ENCODE results near the gene TMEM273.

Gene TMEM273

DNA sequence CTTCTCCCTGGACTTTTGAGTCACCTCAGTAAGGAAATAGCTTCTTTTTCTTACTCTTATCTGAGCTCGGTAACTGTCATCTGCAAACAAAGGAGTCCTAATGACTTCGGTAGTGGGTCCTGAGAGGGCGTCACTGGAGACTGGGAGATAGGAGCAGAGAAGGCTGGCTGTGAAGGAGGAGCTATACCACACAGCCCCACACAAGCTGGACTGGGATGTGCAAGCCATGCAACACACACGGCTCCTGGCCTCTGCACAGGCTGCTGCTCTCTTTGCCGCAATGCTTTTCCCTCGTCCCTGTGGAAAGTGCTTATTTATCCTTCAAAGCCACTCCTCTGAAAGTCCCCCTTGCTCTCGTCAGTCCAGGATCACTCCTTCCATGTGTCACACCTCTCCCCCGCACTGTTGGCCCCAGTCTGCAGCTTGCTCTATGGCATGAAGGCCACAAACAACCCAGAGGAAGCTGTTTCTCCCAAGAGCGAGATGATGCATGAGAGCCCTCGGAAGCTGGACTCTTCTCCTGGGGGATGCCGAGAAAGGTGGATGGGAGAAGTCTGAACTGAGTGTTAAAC, 14.9 kb downstream of the TMEM273 start:
- H3K4me3 ChIP-seq (ENCODE audit: low read depth, low read length): no peak overlapping the region
- TF ChIP-seq, protein P1, sequence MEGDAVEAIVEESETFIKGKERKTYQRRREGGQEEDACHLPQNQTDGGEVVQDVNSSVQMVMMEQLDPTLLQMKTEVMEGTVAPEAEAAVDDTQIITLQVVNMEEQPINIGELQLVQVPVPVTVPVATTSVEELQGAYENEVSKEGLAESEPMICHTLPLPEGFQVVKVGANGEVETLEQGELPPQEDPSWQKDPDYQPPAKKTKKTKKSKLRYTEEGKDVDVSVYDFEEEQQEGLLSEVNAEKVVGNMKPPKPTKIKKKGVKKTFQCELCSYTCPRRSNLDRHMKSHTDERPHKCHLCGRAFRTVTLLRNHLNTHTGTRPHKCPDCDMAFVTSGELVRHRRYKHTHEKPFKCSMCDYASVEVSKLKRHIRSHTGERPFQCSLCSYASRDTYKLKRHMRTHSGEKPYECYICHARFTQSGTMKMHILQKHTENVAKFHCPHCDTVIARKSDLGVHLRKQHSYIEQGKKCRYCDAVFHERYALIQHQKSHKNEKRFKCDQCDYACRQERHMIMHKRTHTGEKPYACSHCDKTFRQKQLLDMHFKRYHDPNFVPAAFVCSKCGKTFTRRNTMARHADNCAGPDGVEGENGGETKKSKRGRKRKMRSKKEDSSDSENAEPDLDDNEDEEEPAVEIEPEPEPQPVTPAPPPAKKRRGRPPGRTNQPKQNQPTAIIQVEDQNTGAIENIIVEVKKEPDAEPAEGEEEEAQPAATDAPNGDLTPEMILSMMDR (conservative IDR thresholded peaks at IDR 0.05; ENCODE audit: low read depth, low read length): no peak
- no peak for DNase-seq (ENCODE audit: low read depth)

DNA sequence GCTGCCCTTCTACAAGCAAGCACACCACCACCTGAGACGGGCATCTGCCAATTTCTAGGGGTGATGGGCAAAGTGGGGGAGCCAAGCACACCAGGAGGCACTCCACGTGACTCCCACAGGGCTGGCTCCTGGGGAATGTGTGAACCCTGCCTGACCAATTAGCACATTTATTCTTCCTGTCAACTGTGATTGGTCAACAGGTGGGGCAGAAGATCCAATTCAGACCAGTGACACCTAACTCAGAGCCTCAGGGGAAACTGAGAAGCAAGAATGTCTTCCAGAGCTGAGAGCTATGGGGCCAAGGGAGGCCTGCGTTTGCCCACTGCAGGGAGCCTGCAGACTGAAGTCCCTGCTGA, 15.4 kb downstream of the TMEM273 start:
- no peak for DNase-seq (ENCODE audit: low read depth)
- TF ChIP-seq, protein P1 (conservative IDR thresholded peaks at IDR 0.05; ENCODE audit: low read depth, low read length): no peak
- H3K4me3 ChIP-seq (ENCODE audit: low read depth, low read length): no peak overlapping the region

DNA sequence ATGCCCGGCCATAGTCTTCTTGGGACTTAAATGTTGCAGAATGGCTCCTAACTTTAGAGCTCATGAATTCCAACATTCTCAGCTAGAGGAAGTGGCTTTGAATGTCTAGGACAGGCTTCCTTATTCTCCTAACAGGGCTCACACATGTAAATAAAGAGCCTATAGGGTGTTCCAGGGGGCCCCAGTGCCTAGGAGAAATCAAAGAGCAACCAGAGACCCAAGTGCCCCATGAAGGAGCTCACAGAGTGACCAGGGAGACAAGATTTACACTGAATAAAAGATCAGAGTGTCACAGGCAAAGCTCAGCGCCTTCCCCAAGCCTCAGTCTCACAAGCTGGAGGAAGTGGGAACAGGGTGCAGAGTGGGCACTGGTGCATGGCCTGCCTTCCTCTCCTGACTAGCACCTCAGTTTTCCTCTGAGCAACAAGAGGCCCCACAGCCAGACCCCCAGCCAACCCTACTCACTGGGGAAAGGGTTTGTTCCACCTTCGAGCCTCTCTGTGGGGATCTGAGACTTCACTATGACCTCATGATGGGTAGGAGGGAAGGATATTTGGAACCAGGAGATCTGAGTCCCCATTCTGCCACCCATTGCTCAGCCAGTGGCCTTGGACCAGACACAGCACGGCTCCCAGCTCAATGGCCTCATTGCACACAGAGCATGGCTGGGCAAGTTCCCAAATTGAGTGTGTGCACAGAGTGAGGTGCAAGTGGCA, 16.0 kb downstream of the TMEM273 start:
- no peak for DNase-seq (ENCODE audit: low read depth)
- no peak overlapping the region for H3K4me3 ChIP-seq (ENCODE audit: low read depth, low read length)

DNA sequence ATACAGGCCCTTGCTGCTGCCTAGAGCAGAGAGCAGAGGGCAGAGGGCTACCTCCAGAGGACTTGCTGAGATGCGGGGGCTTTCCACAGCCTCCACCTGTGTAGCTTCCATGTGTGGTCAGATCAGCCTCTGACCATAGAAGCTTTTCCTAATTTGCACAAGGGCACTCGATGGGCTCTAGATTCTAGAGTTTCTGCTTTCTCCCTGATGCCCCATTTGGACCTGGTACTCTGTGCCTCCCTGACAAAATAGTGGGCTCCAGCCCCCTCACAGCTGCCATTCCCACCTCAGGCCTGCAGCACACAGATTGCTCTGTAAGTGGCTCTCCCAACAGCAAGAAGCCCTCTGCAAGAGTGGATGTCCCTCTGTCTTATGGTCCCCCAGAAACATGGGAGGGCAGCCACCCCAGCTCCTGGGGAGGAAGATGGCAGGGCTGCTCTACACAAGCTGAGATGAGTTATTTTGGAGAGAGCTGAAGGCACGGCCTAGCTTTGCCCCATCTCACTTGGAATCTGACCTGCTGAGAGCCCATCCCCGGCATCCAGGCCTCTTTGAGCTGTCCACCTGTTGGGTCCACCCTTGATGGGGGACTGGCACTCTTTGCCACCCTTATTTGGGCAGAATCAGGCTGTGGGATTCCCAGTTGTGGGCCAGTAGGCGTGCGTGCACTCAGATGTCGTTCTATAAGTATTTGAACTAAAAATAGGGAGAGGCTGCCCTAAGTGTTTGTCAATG, 16.7 kb downstream of the TMEM273 start:
- TF ChIP-seq, protein P1 (conservative IDR thresholded peaks at IDR 0.05; ENCODE audit: low read depth, low read length): no peak
- no peak overlapping the region for H3K4me3 ChIP-seq (ENCODE audit: low read depth, low read length)
- DNase-seq (ENCODE audit: low read depth): no peak

More for the DNA sequence above, 16.0 kb downstream of the TMEM273 start:
- TF ChIP-seq, protein P1 (conservative IDR thresholded peaks at IDR 0.05; ENCODE audit: low read depth, low read length): no peak

DNA sequence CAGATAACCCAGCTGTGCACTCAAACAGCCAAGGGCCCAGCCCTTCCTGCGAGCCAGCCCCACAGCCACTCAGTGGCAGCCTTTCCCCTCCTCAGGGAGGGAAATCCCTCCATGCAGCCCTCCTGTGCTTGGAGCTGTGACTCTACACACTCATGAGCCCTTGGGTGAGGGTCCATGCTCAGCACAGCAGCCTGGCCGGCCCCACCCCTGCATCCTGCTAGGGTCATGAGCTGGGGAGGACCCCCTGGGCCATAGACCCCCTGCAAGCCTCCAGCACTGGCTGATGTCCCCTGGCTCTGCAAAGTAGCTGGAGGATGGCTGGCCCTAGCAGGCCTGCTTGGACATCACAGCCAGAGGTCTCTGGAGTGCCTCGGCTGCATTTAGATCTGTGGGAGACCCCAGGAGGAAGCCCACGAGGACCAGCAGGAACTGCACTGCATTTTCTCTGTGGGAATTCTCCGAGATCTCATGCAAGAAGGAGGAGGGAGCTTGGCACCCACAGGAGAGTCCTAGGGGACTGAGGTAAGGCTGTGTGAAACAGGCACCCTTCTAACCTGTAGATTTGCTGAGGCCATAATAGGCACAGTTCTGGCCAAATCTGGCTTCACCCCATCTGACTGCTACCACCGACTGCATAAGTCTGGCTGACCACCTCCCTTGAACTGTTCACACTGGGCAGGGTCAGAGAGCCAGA, 17.4 kb downstream of the TMEM273 start:
- TF ChIP-seq, protein P1 (conservative IDR thresholded peaks at IDR 0.05; ENCODE audit: low read depth, low read length): no peak
- no peak overlapping the region for H3K4me3 ChIP-seq (ENCODE audit: low read depth, low read length)
- no peak for DNase-seq (ENCODE audit: low read depth)

DNA sequence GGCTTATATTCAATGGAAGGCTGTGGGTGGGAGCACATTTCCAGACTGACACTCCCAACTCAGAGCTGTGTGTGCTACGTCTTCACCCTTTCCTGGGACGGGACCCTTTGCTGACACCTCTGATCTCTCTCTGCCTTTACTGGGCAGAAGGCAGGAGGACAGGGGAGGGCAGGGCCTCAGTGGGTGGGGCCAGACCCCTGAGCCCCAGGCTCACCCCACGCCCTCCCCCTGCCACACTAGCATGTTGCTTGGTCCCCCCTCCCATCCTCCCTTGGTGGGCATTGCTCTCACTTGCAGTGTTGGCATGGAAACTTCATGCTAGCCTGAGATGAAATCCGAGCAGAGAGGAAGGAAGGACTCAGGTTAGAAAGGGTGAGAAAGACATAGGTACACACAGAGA, 18.4 kb downstream of the TMEM273 start:
- DNase-seq (ENCODE audit: low read depth): no peak
- TF ChIP-seq, protein P1 (conservative IDR thresholded peaks at IDR 0.05; ENCODE audit: low read depth, low read length): no peak
- no peak overlapping the region for H3K4me3 ChIP-seq (ENCODE audit: low read depth, low read length)

Measured in choroid plexus epithelial cell (primary cell).